Stimulated activated CD4-positive, alpha-beta T cell treated with anti-CD3 and anti-CD28 coated beads, Interleukin-15, amount 100 ng/mL, for 24 hours (primary cell): ENCODE results near the gene CEMIP2.
"Not testable (repeated sequence)": the region's sequence is repeated elsewhere in the genome, so short reads cannot be mapped to it uniquely, and the experiment has no call there.

Experiments used
- DNase-seq: peaks from one replicate; pipeline ENCODE4 v3.0.0-alpha.2; 2020

CEMIP2 gene

GRCh38 chr9:71675105-71675856, 93.0 kb downstream of the CEMIP2 start:
- no peak for DNase-seq

DNA sequence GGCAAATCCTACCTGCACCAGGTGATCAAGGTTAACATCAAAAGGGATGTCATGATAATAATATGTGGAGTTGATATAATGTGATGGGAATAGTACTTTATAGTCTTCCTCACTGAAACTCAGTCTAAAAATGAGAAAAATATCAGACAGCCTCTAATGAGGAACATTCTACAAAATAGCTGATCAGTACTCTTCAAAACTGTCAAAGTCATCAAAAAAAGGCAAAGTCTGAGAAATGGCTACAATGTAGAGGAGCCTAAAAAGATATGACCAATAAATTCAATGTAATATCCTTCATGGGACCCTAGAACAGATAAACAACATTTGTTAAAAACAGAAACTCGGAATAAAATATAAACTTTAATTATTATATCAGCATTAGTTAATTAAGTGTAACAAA, 95.7 kb downstream of the CEMIP2 start:
- DNase-seq, result no peak

- no peak for DNase-seq
Observed at GRCh38 chr9:71671289-71671688, 97.0 kb downstream of the CEMIP2 start.

DNA sequence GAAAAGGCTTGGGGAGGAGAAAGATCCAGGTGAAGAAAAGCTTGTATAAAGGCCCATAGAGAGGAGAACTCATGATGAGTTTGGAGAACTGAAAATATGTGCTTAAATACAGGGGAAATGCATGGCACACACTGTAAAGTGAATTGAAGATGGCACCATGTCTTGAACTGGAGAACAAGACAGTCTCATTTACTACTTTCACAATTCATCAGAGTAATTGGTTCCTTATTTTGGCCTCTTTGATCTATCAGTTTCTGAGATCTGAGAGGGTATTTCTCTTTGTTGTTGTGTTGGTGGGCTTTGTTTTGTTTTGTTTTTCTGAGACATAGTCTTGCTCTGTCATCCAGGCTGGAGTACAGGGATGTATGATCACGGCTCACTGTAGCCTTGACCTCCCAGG, 98.2 kb downstream of the CEMIP2 start:
- DNase-seq, result no peak

GRCh38 chr9:71669284-71669995, 98.9 kb downstream of the CEMIP2 start:
- DNase-seq, result no peak

GRCh38 chr9:71668717-71669116, 99.6 kb downstream of the CEMIP2 start:
- no peak for DNase-seq

GRCh38 chr9:71665247-71665646, 103.1 kb downstream of the CEMIP2 start:
- no peak for DNase-seq

- DNase-seq, result no peak
Observed at GRCh38 chr9:71664566-71664965, 103.7 kb downstream of the CEMIP2 start.

- no peak for DNase-seq
Observed at GRCh38 chr9:71663931-71664459, 104.3 kb downstream of the CEMIP2 start.

- no peak for DNase-seq
Observed at GRCh38 chr9:71663216-71663615, 105.1 kb downstream of the CEMIP2 start.

GRCh38 chr9:71662082-71662481, 106.2 kb downstream of the CEMIP2 start:
- DNase-seq, result no peak

DNA sequence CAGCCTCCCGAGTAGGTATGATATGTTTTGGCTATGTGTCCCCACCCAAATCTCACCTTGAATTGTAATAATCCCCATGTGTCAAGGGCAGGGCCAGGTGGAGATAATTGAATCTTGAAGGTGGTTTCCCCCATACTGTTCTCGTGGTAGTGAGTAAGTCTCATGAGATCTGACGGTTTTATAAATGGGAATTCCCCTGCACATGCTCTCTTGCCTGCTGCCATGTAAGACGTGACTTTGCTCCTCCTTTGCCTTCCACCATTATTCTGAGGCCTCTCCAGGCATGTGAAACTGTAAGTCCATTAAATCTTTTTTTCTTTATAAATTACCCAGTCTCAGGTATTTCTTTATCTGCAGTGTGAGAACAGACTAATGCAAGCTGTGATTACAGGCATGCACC, 111.0 kb downstream of the CEMIP2 start:
- DNase-seq, result not testable (repeated sequence)

- DNase-seq, result no peak
Observed at GRCh38 chr9:71656496-71656895, 111.8 kb downstream of the CEMIP2 start.

DNA sequence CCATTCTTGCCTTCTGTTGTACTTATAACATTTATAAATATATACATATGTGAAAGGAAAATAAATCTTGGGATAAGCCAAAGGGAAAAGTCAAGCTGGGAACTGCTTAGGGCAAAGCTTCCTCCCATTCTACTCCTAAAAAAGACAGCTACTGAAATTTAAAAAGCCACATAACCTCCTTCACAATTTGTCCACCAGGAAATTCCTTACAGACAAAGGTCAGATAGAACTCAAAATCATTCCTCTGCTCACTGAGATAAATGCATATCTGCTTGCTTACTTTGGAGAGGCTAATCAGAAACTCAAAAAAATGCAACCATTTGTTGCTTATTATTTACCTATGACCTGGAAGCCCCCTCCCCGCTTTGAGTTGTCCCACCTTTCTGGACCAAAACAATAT, 112.5 kb downstream of the CEMIP2 start:
- DNase-seq, result no peak

GRCh38 chr9:71655141-71655540, 113.2 kb downstream of the CEMIP2 start:
- no peak for DNase-seq

GRCh38 chr9:71652480-71652879, 115.8 kb downstream of the CEMIP2 start:
- DNase-seq, result no peak

DNA sequence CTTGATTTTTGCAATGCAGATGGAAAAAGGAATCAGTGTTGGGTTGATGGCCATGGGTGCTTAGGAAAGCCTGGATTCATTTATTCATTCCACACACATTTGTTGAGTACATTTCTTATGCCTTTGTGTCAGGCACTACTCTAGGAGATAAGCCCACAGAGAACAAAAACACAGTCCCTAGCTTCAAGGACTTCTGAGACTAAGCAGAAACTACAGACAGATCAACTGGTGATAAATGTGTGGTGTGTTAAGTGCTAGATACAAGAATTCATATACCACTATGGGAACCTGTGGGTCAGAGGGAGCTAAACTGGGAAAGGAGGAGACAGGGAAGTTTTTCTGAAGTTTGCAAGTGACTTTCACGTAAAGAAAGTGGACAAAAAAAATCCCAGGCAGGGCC, 119.9 kb downstream of the CEMIP2 start:
- no peak for DNase-seq

GRCh38 chr9:71647094-71647591, 121.2 kb downstream of the CEMIP2 start:
- peak; percentile 11 for DNase-seq

- no peak for DNase-seq
Observed at GRCh38 chr9:71646131-71646530, 122.2 kb downstream of the CEMIP2 start.

- DNase-seq, result no peak
Observed at GRCh38 chr9:71644819-71645362, 123.4 kb downstream of the CEMIP2 start.

DNA sequence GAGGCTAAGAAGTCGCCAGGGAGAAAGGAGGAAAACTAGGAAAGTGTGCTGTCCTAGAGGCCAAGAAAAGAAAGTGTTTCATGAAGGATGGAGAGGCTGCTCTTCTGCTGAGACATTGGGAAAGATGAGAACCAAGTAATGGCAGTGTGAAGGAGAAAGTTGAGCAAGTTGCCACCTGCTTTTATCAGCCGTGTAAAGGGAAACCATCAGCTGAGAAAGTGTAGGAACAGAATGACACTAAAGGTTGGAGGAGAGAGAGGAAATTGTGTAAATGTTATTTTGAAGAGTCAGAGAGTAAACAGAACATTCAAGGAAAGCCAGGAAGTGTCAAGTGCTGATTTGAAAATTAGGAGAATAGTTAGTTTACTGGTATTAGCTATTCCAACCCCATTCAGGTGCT, 125.0 kb downstream of the CEMIP2 start:
- no peak for DNase-seq

GRCh38 chr9:71642056-71642455, 126.3 kb downstream of the CEMIP2 start:
- no peak for DNase-seq

DNA sequence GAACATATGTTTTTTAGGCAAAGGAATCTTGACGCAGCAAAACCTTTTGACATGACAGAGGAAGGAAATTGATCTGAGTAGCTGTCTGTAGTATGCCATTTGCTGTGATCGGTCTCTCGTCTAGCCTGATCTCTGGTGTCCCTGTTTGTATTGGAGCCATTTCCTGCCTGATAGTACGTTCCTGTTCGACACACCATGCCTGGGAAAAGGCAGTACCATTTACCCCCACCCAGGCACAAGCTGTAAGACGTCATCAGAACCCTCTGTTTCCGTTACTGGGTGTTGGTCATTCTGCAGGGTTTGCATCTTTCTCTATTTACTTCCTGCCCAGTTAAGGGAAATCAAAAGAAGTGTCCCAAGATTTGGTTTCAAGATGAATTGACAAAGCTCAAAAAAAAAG, 129.7 kb downstream of the CEMIP2 start:
- DNase-seq, result peak; percentile 5

GRCh38 chr9:71637926-71638325, 130.4 kb downstream of the CEMIP2 start:
- no peak for DNase-seq
